GM12878 (cell line): ENCODE data around the gene AHCYL2. TPM values are rescaled to one million over a fixed set of nuclear protein-coding genes. Genes with fewer than 3 reads are reported as not detected.

Source experiments
- BRCA1 ChIP-seq: IDR thresholded peaks from 2 replicates; pipeline ENCODE4 v1.6.1; 2011; ENCODE audit warnings: low read depth, low read length, improper control_type of control experiment
- FOS ChIP-seq: IDR thresholded peaks from 3 replicates; pipeline ENCODE4 v1.6.1; 2011; ENCODE audit warnings: borderline replicate concordance; ENCODE audit not compliant: insufficient read length; ENCODE audit errors: extremely low read depth
- FOXK2 ChIP-seq: fragments of 450-650 bp; IDR thresholded peaks from 2 replicates; pipeline ENCODE4 v1.6.1; 2017; ENCODE audit warnings: mild to moderate bottlenecking, moderate library complexity
- PBX3 ChIP-seq: IDR thresholded peaks from 2 replicates; pipeline ENCODE4 v1.6.1; 2011; ENCODE audit warnings: mild to moderate bottlenecking, low read depth, low read length, moderate library complexity; ENCODE audit not compliant: insufficient replicate concordance
- TAF1 ChIP-seq: IDR thresholded peaks from 2 replicates; pipeline ENCODE4 v1.6.1; 2011; ENCODE audit warnings: mild to moderate bottlenecking, low read depth, low read length, borderline replicate concordance
- polyA plus RNA-seq, 11 experiments: library from polyadenylated mRNA; depleted of rRNA in 4 of 11; unstranded in 6 of 11; stranded (reverse) in 5 of 11; fragments of >200 nt; fragmentation: Nextera tagmentation in 4 of 11; fragmentation: Illumina TruSeq in 1 of 11; extraction: Ambion mirVana in 4 of 11; extraction: Trizol in 1 of 11; gene quantifications; 1 replicate in 1 of 11; 2 replicates in 10 of 11; pipeline versions ENCODE4 v1.2.1 to v1.2.3, GENCODE V29; 2011 to 2016; ENCODE audit warnings: inconsistent platforms in 2 of 11, missing spikeins in 2 of 11, low read depth in 1 of 11
- total RNA-seq, 4 experiments: library from RNA; depleted of rRNA in 3 of 4; stranded (reverse); fragments of >200 nt in 3 of 4; fragmentation: Illumina TruSeq in 1 of 4; extraction: Trizol in 1 of 4; gene quantifications; 2 replicates each; pipeline versions ENCODE4 v1.2.1 to v1.2.3, GENCODE V29; 2013 to 2021
- TF ChIP-seq, protein P1 (sequence below): fragments of 450-650 bp; IDR thresholded peaks from 2 replicates; pipeline ENCODE4 v1.6.1; 2017; ENCODE audit warnings: mild to moderate bottlenecking, moderate library complexity
- TF ChIP-seq, protein P2 (sequence below): IDR thresholded peaks from 2 replicates; pipeline ENCODE4 v1.6.1; 2012; ENCODE audit warnings: low read depth, low read length, improper control_type of control experiment

The AHCYL2 gene
- total and polyA plus RNA-seq, 10 of the 15 experiments (the other 5 are each of a cell fraction or from before 2014, with no cell fraction given): 1.7 to 29.1 (median 5.4) TPM

GRCh38 chr7:129258649-129259389, 34.0 kb downstream of the AHCYL2 start (continued):
- TF ChIP-seq TAF1: no peak
- no peak for TF ChIP-seq FOS
- TF ChIP-seq, protein P1, sequence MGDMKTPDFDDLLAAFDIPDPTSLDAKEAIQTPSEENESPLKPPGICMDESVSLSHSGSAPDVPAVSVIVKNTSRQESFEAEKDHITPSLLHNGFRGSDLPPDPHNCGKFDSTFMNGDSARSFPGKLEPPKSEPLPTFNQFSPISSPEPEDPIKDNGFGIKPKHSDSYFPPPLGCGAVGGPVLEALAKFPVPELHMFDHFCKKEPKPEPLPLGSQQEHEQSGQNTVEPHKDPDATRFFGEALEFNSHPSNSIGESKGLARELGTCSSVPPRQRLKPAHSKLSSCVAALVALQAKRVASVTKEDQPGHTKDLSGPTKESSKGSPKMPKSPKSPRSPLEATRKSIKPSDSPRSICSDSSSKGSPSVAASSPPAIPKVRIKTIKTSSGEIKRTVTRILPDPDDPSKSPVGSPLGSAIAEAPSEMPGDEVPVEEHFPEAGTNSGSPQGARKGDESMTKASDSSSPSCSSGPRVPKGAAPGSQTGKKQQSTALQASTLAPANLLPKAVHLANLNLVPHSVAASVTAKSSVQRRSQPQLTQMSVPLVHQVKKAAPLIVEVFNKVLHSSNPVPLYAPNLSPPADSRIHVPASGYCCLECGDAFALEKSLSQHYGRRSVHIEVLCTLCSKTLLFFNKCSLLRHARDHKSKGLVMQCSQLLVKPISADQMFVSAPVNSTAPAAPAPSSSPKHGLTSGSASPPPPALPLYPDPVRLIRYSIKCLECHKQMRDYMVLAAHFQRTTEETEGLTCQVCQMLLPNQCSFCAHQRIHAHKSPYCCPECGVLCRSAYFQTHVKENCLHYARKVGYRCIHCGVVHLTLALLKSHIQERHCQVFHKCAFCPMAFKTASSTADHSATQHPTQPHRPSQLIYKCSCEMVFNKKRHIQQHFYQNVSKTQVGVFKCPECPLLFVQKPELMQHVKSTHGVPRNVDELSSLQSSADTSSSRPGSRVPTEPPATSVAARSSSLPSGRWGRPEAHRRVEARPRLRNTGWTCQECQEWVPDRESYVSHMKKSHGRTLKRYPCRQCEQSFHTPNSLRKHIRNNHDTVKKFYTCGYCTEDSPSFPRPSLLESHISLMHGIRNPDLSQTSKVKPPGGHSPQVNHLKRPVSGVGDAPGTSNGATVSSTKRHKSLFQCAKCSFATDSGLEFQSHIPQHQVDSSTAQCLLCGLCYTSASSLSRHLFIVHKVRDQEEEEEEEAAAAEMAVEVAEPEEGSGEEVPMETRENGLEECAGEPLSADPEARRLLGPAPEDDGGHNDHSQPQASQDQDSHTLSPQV: no peak
- no peak for TF ChIP-seq FOXK2
- TF ChIP-seq, protein P2, sequence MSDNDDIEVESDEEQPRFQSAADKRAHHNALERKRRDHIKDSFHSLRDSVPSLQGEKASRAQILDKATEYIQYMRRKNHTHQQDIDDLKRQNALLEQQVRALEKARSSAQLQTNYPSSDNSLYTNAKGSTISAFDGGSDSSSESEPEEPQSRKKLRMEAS: no peak
- no peak for TF ChIP-seq BRCA1
- TF ChIP-seq PBX3: no peak
- TF ChIP-seq, all 136 proteins: peak for 0
